ENCODE results near the gene SLC43A2. TPM values are rescaled to one million over a fixed set of nuclear protein-coding genes. Genes with fewer than 3 reads are reported as not detected.

The SLC43A2 gene
- total RNA-seq, 1 experiment from 2014 or later, result 11.0 TPM

GRCh38 chr17:1635675-1636465 lies 7.2 kb upstream of the SLC43A2 start:
- Mint-ChIP-seq H3K4me3 (no peak overlapping the region), H3K4me1 (peaks cover 15% of the 10 kb centered on the region), H3K9me3 (no peaks in the 10 kb centered on the region), H3K36me3 (peaks cover 2% of the 10 kb centered on the region; the same call in 1 of the 2 replicates), H3K27me3 (ENCODE audit: low read depth) (peaks cover 5% of the 10 kb centered on the region; the same call in 1 of the 2 replicates), H3K27ac (no peak overlapping the region)
- DNase-seq (ENCODE audit: low spot score) (no peak), ATAC-seq (no peak)
- ChIA-PET POLR2A (no interaction called here), CTCF (interaction anchor here (1.9 kb wide), 2 partner anchors 13 to 62 kb away, joined by 4 to 9 read pairs; partner anchors contain the start of gene RILP)
- TF ChIP-seq AR (CRISPR knock-in tag; IDR thresholded peaks at IDR 0.05) (no peak), SP1 (CRISPR knock-in tag; conservative IDR thresholded peaks at IDR 0.05) (no peak), ATF3 (CRISPR knock-in tag; conservative IDR thresholded peaks at IDR 0.05) (no peak), ZNF425 (CRISPR knock-in tag; conservative IDR thresholded peaks at IDR 0.05) (no peak), EMX1 (CRISPR knock-in tag; IDR thresholded peaks at IDR 0.05) (no peak), NR2C2 (CRISPR knock-in tag; IDR thresholded peaks at IDR 0.05) (no peak), OVOL2 (CRISPR knock-in tag; IDR thresholded peaks at IDR 0.05; ENCODE audit: borderline replicate concordance) (no peak)

- TF ChIP-seq NR1H2 (CRISPR knock-in tag; IDR thresholded peaks at IDR 0.05) (0 out of 2 replicates have a peak, but pooled peaks have one; percentile 46), RORB (CRISPR knock-in tag; IDR thresholded peaks at IDR 0.05) (no peak)
- peaks cover 2% of the 10 kb centered on the region; the same call in 1 of the 2 replicates for H3K36me3 Mint-ChIP-seq
- no peak for ATAC-seq
- DNase-seq (ENCODE audit: low spot score), result no peak
- no peak overlapping the region for H3K27ac Mint-ChIP-seq
- POLR2A ChIA-PET, result no interaction called here
- CTCF ChIA-PET, result interaction anchor here (1.6 to 1.9 kb wide), 3 partner anchors 13 to 61 kb away, joined by 4 to 9 read pairs (median 4); partner anchors contain the start of gene RILP
- H3K4me1 Mint-ChIP-seq, result peaks cover 15% of the 10 kb centered on the region
- H3K9me3 Mint-ChIP-seq, result no peaks in the 10 kb centered on the region
- H3K27me3 Mint-ChIP-seq (ENCODE audit: low read depth), result peaks cover 11% of the 10 kb centered on the region; the same call in 1 of the 2 replicates
- no peak overlapping the region for H3K4me3 Mint-ChIP-seq
Measured at GRCh38 chr17:1634841-1635650, 6.4 kb upstream of the SLC43A2 start.

- Mint-ChIP-seq H3K27me3 (ENCODE audit: low read depth) (peaks cover 19% of the 10 kb centered on the region), H3K27ac (no peak overlapping the region), H3K36me3 (no peaks in the 10 kb centered on the region), H3K4me3 (peak overlapping the region; percentile 28; the same call in 1 of the 2 replicates), H3K9me3 (no peaks in the 10 kb centered on the region), H3K4me1 (peaks cover 20% of the 10 kb centered on the region)
- ChIA-PET CTCF (interaction anchor here (0.5 to 8.7 kb wide), 34 partner anchors 8 to 389 kb away, joined by 3 to 240 read pairs (median 5); partner anchors contain the start of genes INPP5K, MYO1C, PITPNA and RILP), POLR2A (interaction anchor here (0.7 to 3.1 kb wide), 2 partner anchors 18 to 57 kb away, joined by 3 to 12 read pairs; partner anchors contain the start of gene RILP)
- DNase-seq (ENCODE audit: low spot score) (no peak), ATAC-seq (no peak)
- no peak for TF ChIP-seq SOX15 (CRISPR knock-in tag; IDR thresholded peaks at IDR 0.05)
- no peak for TF ChIP-seq ZNF121 (CRISPR knock-in tag; IDR thresholded peaks at IDR 0.05)
- no peak for TF ChIP-seq ARID4B (CRISPR knock-in tag; IDR thresholded peaks at IDR 0.05; ENCODE audit: borderline replicate concordance)
- TF ChIP-seq ATF2 (CRISPR knock-in tag; IDR thresholded peaks at IDR 0.05; ENCODE audit: borderline replicate concordance, low read depth), result no peak
- no peak for TF ChIP-seq JAZF1 (CRISPR knock-in tag; IDR thresholded peaks at IDR 0.05)
Measured at GRCh38 chr17:1630662-1631061, 2.0 kb upstream of the SLC43A2 start.
